Uterus (tissue), 2 donors: ENCODE measurements around the gene GINM1.

ENCODE experiments used
- CTCF ChIP-seq, 4 experiments: fragments of 200-600 bp in 2 of 4; fragments of 450-650 bp in 2 of 4; sonication (generic) in 2 of 4; IDR thresholded peaks; one replicate each; pipeline ENCODE4 v1.5.1; 2016 to 2019; ENCODE audit warnings: antibody characterized with exemption in 4 of 4, mild to moderate bottlenecking in 2 of 4, moderate library complexity in 1 of 4
- POLR2A ChIP-seq, 2 donors: fragments of 450-650 bp; IDR thresholded peaks; one replicate each; pipeline ENCODE4 v1.6.1; 2016; ENCODE audit warnings: antibody characterized with exemption in 2 of 2, mild to moderate bottlenecking in 1 of 2, moderate library complexity in 1 of 2

DNA sequence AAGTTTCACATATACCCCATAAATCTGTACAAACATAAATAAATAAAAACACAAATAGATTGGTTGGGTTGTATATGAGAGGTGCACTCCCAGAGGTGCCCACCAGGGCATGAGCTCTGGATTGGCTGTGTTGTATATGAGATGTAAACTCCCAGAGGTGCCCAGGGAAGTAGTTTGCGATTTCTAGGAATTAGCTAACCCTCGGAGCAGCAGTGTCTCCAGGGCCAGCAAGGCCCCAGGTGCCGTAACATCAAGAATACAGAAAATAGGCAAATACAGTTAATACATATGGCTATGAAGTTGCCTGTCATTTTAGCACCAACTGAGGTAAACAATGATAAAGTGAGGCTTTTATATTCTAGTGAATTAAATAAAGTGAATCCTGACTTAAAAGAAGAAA lies 5.4 kb upstream of the GINM1 start:
- TF ChIP-seq POLR2A (IDR thresholded peaks at IDR 0.05) (no peak), CTCF (IDR thresholded peaks at IDR 0.05) (no peak)
